Measurements from ENCODE around the gene MB.
"Not testable (repeated sequence)": the region's sequence is repeated elsewhere in the genome, so short reads cannot be mapped to it uniquely, and the experiment has no call there.

Gene MB

DNA sequence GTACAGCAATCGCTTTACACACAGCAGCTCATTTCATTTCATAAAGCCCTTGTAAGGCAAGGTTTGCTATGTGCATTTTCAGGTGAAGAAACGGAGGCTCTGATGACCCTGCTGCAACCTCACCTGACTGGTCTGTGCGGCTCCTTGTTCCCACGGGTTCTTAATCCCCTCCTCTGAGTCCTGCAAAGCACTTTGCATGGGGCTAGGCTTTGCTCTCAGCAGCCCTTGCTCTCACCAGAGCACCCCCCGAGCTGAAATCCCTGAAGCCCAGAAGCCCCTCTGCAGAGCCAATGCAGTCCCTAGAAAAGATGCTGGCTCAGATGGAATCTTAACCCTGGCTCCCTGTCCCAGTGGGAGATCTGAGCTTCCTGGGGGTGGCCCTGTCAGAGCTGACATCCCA, 20.1 kb upstream of the MB start:
- DNase-seq (ENCODE audit: low spot score): no peak

DNA sequence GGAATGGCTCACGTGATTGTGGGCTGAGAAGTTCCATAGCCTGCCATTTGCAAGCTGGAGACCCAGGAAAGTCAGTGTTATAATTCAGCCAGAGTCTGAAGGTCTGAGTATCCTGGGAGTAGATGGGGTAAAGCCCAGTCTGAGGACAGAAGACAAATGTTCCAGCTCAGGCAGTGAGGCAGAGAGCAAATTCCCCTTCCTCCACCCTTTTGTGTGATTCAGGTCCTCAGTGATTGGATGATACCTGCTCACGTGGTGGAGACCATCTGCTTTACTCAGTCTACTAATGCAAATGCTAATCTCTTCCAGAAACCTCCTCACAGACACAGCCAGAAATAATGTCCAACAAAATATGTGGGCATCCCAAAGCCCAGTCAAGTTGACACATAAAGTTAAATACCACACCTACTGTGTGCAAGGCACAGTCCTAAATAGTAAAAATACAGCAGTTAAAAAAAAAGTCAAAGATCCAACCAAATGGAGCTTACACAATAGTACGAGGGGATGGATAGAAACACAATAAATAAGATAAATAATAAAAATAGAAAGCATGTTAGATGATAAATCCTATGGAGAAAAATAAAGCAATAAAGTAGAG, 17.9 kb upstream of the MB start:
- DNase-seq (ENCODE audit: low spot score): no peak

DNA sequence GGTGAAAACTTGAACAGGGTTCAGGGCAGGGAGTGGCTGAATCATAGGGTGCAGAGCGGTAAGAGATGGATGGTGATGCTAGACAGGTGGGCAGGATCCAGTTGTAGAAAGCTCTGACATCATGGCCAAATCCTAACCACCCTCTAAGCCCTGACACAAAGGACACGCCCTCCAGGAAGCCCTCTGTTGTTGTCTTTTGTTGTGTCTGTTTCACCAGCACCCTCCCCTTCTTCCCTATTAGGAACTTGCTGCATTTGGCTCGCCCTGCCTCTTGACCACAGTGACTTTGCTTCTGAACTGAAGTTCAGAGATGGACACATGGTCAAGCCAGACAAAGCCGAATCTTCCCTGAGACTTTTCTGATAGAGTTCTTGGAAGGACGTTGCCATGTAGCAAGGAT, 16.9 kb upstream of the MB start:
- DNase-seq (ENCODE audit: low spot score): no peak

GRCh38 chr22:35633520-35633919, 16.4 kb upstream of the MB start:
- no peak for DNase-seq (ENCODE audit: low spot score)

DNA sequence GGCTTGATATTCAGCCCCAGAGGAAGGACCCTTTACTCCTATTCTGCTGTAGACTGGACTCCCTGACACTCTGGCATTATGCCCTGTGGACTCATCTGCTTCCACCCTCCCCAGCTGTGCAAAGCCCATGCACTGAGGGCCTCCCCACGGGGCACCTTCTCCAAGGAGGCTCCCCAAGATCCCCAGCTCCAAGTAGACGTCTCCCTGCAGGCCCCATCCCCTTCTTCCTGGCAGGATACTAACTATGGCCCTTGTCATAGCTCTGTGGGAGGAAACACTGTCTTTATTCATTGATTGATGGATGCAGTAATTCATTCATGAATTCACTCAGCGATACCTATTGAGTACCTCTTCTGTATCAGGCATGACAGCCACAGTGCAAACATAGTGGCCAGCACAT, 15.8 kb upstream of the MB start:
- no peak for DNase-seq (ENCODE audit: low spot score)

DNA sequence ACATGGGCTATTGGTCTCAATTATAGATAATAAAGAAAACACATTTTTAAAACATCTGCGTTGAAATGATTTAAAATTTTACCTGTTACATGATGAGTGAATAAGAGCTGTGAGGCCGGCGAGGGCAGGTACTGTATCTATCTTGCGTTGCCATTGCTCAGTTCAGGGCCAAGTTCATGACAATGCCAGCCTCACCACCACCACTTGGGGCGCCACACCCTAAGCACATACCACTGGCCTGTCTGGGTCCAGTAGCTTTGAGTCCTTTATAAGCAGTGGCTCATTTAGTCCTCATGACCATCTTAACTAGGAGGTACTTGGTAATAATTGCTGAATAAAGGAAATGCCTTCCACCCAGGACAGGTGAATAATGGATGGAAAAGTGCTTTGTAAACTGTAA, 14.5 kb upstream of the MB start:
- DNase-seq (ENCODE audit: low spot score): no peak

GRCh38 chr22:35630891-35631290, 13.8 kb upstream of the MB start:
- DNase-seq (ENCODE audit: low spot score): no peak

- DNase-seq (ENCODE audit: low spot score): peak; percentile 65
These were observed 13.3 kb upstream of the MB start for GRCh38 chr22:35630387-35630793.

- peak; percentile 95 for DNase-seq (ENCODE audit: low spot score)
These were observed 12.5 kb upstream of the MB start for GRCh38 chr22:35629406-35630216.

- DNase-seq (ENCODE audit: low spot score): no peak
These were observed 11.6 kb upstream of the MB start for GRCh38 chr22:35628732-35629131.

- DNase-seq (ENCODE audit: low spot score): peak; percentile 80
These were observed 10.3 kb upstream of the MB start for GRCh38 chr22:35627267-35628041.

GRCh38 chr22:35625763-35626432, 8.8 kb upstream of the MB start:
- DNase-seq (ENCODE audit: low spot score): no peak

GRCh38 chr22:35624547-35624946, 7.4 kb upstream of the MB start:
- no peak for DNase-seq (ENCODE audit: low spot score)

GRCh38 chr22:35623885-35624284, 6.8 kb upstream of the MB start:
- DNase-seq (ENCODE audit: low spot score): not testable (repeated sequence)

DNA sequence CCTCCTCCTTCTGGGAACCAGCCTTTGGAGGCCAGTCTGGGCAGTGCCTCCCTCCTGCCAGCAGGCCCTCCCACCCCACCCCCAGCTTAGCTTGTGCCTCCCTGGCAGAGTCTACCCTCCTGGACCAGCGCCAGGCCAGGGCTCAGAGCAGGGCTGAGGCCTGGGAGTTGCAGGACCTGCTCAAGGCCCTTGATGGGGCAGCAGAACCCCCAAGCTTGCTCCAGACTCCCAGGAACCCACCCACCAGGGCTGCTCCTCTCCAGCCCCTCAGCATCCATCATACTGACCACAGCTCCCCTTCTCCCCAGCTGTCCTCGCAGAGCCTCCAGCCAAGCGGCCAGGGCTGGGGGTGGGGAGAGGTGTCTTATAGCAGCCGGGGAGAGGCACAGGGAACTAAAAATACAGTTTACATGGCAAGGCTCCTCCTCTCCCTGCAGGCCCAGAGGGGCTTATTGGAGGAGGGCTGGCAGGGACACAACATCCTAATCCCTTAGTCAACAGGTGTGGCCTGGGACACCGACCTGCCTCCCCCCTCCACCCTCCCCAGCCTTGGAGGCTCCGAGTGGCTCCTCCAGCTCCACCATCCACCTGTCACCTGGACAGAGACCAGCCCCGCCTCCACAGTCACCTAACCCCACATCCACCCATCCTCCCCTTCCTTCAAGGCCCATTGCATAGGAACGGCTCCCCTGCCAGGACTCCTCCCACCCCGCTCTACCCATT, 5.2 kb upstream of the MB start:
- DNase-seq (ENCODE audit: low spot score): no peak

DNA sequence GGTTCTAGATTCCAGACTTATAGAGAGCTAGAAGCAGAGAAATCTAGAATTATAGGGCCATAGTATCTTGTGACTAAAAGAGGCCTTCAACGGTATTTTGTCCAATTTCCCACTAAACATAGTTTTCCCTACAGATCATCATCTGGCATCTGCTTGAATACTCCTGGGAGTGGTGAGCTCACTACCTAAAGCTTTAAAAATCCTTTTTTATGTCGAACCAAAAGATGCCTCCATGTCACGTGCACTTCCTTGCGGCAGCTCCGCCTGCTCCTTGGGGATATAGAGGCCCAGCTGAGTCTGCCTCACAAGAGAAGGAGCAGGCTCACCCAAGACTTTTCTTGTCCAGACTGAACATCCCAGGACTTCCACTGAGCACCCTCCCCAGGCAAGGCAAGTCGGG, 4.3 kb upstream of the MB start:
- DNase-seq (ENCODE audit: low spot score): peak; percentile 32

DNA sequence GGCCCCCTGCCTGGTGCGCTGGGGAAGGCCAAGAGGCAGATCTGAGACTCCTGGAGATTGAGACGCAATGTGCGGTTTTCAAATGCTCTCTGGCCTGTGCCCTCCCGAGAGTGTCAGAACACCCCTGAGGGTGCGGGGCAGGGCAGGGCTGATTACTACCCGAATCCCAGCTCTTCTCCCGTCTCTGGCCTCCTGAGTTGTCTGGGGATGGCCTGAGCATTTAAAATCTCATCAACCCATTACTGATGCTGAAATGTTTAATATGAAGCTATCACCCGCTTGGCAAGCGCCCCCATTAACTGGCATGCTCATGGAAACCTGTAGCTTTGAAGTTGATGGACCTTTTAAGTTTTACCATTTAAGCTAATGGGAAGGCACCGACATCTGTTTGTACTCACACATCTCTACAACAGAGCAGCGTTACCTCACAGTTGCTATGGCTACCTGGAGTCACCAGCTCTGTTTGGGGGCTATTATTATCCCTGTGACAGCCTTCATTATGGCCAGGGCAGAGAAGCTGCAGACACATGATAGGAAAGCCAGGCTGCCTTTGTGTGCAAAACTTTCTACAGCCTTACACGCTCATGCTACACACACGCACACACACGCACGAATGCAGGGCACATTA, 3.6 kb upstream of the MB start:
- DNase-seq (ENCODE audit: low spot score): peak; percentile 65

GRCh38 chr22:35619336-35620094, 2.4 kb upstream of the MB start:
- no peak for DNase-seq (ENCODE audit: low spot score)

DNA sequence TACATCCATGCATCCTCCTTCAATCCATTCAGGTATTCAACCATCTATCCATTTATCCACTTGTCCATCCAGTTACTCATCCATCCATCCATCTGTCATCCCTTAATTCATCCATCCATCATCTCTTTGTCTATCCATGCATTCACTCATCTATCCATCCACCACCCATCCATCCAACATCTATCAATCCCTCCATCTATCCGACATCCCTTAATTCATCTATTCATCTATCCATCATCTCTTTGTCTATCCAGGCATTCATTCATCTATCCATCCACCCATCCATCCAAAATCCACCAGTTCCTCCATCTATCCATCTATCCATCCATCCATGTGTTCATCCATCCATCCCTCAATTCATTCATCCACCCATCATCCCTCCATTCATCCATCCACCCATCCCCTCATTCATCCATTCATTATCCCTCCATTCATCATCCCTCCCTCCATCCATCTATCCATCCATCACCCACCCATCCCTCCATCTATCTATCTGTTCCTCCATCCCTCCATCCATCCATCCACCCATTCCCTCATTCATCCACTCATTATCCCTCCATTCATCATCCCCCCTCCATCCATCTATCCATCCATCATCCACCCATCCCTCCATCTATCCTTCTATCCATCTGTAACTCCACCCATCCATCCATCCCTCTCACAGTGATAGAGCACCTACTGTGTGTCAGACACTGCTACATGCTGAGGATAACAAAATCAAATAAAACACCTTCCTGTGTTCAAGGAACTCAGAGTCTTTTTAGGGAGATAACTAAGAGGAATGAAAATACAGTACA, 1.5 kb upstream of the MB start:
- no peak for DNase-seq (ENCODE audit: low spot score)

GRCh38 chr22:35616043-35616442, 1.1 kb downstream of the MB start:
- no peak for DNase-seq (ENCODE audit: low spot score)
